Measurements from ENCODE around the gene EFCAB9. TPM values are rescaled to one million over a fixed set of nuclear protein-coding genes. Genes with fewer than 3 reads are reported as not detected.

Gene EFCAB9
- total RNA-seq, 1 experiment from 2014 or later = not detected

GRCh38 chr5:172235132-172235780, 41.3 kb downstream of the EFCAB9 start:
- ATAC-seq (no peak), DNase-seq (ENCODE audit: low read depth, low spot score) (no peak)
- TF ChIP-seq SIN3A (IDR thresholded peaks at IDR 0.05; ENCODE audit: low read depth) = no peak
- TF ChIP-seq RAD21 (IDR thresholded peaks at IDR 0.05; ENCODE audit: low read depth) = no peak
- no peak for TF ChIP-seq CEBPB (IDR thresholded peaks at IDR 0.05; ENCODE audit: low read depth)
- no peak; the same call in 1 of the 2 replicates for TF ChIP-seq ELF1 (IDR thresholded peaks at IDR 0.05; ENCODE audit: borderline replicate concordance, low read depth)
- TF ChIP-seq ZBTB33 (IDR thresholded peaks at IDR 0.05; ENCODE audit: extremely low read depth, insufficient replicate concordance, low read length) = no peak
- no peak for TF ChIP-seq EZH2phosphoT487 (IDR thresholded peaks at IDR 0.05; ENCODE audit: borderline replicate concordance)
- no peaks in the 10 kb centered on the region for H3K27me3 ChIP-seq (ENCODE audit: insufficient read depth, low read length)
- H4K20me1 ChIP-seq (ENCODE audit: insufficient read depth) = no peaks in the 10 kb centered on the region
- no peak overlapping the region for H3K4me2 ChIP-seq (ENCODE audit: low read length)
- peaks cover 0 to 5% of the 10 kb centered on the region in 2 experiments; a peak in 1 of 4 replicates for H3K36me3 ChIP-seq (ENCODE audit: control insufficient read depth in 1 of 2, insufficient read depth in 2 of 2, low read length in 2 of 2)
- no peak overlapping the region for H3K4me3 ChIP-seq (replicated peaks in 1 of 2; ENCODE audit: low read depth in 1 of 2, low read length in 2 of 2)
- no peaks in the 10 kb centered on the region for H3K79me2 ChIP-seq (ENCODE audit: insufficient read depth, low read length)
- CTCF ChIA-PET = no interaction called here
- BruUV-seq (replicated peaks) = no TSS peak
- H3K9me3 ChIP-seq (ENCODE audit: control insufficient read depth in 1 of 2, insufficient read depth in 1 of 2, low read depth in 1 of 2, low read length in 2 of 2) = no peaks in the 10 kb centered on the region
- RAD21 ChIA-PET (ENCODE audit: low non-redundant PET in 1 of 2, low total read pairs in 2 of 2, uncharacterized antibody in 2 of 2, unreplicated experiment in 2 of 2) = no interaction called here
- H2AFZ ChIP-seq (ENCODE audit: low read depth, low read length, poor library complexity, severe bottlenecking) = no peak overlapping the region
- H3K9ac ChIP-seq (ENCODE audit: low read length) = no peak overlapping the region
- peaks cover 0 to 4% of the 10 kb centered on the region in 2 experiments; a peak in 1 of 4 replicates for H3K4me1 ChIP-seq (ENCODE audit: control insufficient read depth in 1 of 2, insufficient read depth in 2 of 2, low read length in 2 of 2)
- H3K9me2 ChIP-seq (ENCODE audit: insufficient read depth) = no peaks in the 10 kb centered on the region
- POLR2A ChIA-PET = no interaction called here
- no peak overlapping the region for H3K27ac ChIP-seq (ENCODE audit: low read depth, low read length)
- intact Hi-C loops (cut with micrococcal nuclease) = no loop called here
